ENCODE results near the gene ZNF580.

The ZNF580 gene

DNA sequence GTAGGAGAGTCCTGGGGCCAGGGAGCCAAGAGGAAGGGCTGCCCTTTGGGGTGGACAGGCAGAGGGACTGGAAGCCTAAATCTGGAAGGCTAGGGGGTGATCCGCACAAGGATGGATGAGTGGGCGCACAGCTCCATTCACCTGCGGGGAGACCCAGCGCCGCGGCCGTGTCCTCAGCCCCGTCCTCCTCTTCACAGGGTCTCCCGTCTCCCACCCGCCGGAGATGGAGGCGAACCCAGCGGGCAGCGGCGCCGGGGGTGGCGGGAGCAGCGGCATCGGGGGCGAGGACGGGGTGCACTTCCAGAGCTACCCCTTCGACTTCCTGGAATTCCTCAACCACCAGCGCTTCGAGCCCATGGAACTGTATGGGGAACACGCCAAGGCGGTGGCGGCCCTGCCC, 27.4 kb upstream of the ZNF580 start:
- POLR2A ChIA-PET, result no interaction called here
- TF ChIP-seq, protein P1, sequence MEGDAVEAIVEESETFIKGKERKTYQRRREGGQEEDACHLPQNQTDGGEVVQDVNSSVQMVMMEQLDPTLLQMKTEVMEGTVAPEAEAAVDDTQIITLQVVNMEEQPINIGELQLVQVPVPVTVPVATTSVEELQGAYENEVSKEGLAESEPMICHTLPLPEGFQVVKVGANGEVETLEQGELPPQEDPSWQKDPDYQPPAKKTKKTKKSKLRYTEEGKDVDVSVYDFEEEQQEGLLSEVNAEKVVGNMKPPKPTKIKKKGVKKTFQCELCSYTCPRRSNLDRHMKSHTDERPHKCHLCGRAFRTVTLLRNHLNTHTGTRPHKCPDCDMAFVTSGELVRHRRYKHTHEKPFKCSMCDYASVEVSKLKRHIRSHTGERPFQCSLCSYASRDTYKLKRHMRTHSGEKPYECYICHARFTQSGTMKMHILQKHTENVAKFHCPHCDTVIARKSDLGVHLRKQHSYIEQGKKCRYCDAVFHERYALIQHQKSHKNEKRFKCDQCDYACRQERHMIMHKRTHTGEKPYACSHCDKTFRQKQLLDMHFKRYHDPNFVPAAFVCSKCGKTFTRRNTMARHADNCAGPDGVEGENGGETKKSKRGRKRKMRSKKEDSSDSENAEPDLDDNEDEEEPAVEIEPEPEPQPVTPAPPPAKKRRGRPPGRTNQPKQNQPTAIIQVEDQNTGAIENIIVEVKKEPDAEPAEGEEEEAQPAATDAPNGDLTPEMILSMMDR (IDR thresholded peaks at IDR 0.05; ENCODE audit: control extremely low read depth, extremely low read depth, low read depth, missing control alignments), result no peak
- no peak for DNase-seq (ENCODE audit: extremely low spot score)
- CTCF ChIA-PET, result no interaction called here

- DNase-seq (ENCODE audit: extremely low spot score), result no peak
- ChIA-PET CTCF (no interaction called here), POLR2A (no interaction called here)
Measured at GRCh38 chr19:55613930-55614710, 26.7 kb upstream of the ZNF580 start.

GRCh38 chr19:55614711-55615542, 25.9 kb upstream of the ZNF580 start:
- POLR2A ChIA-PET, result interaction anchor here (1.4 kb wide), 1 partner anchor 9 kb away, joined by 3 read pairs; the partner anchor contains the start of gene ZNF865
- TF ChIP-seq, protein P1 (IDR thresholded peaks at IDR 0.05; ENCODE audit: control extremely low read depth, extremely low read depth, low read depth, missing control alignments), result no peak
- CTCF ChIA-PET, result interaction anchor here (1.4 kb wide), 1 partner anchor 18 kb away, joined by 4 read pairs; no protein-coding TSS in a partner anchor
- DNase-seq (ENCODE audit: extremely low spot score), result no peak

More at GRCh38 chr19:55613930-55614710, 26.7 kb upstream of the ZNF580 start:
- TF ChIP-seq, protein P1 (IDR thresholded peaks at IDR 0.05; ENCODE audit: control extremely low read depth, extremely low read depth, low read depth, missing control alignments), result no peak

- ChIA-PET CTCF (interaction anchor here (1.4 kb wide), 1 partner anchor 17 kb away, joined by 4 read pairs; no protein-coding TSS in a partner anchor), POLR2A (interaction anchor here (1.4 kb wide), 1 partner anchor 10 kb away, joined by 3 read pairs; the partner anchor contains the start of gene ZNF865)
- DNase-seq (ENCODE audit: extremely low spot score), result no peak
- TF ChIP-seq, protein P1 (IDR thresholded peaks at IDR 0.05; ENCODE audit: control extremely low read depth, extremely low read depth, low read depth, missing control alignments), result no peak
Measured at GRCh38 chr19:55615543-55616394, 25.0 kb upstream of the ZNF580 start.

DNA sequence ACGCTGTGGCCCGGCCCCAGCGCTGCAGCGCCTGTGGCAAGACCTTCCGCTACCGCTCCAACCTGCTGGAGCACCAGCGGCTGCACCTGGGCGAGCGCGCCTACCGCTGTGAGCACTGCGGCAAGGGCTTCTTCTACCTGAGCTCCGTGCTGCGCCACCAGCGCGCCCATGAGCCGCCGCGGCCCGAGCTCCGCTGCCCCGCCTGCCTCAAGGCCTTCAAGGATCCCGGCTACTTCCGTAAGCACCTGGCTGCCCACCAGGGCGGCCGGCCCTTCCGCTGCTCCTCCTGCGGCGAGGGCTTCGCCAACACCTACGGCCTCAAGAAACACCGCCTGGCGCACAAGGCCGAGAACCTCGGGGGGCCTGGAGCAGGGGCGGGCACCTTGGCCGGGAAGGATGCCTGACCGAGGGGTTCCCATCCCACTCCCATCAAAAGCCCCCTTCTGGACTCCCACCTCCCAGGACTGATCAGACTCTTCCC, 24.4 kb upstream of the ZNF580 start:
- ChIA-PET CTCF (interaction anchor here (4.3 kb wide), 1 partner anchor 10 kb away, joined by 30 read pairs; the partner anchor contains the start of gene ZNF865), POLR2A (no interaction called here)
- TF ChIP-seq, protein P1 (IDR thresholded peaks at IDR 0.05; ENCODE audit: control extremely low read depth, extremely low read depth, low read depth, missing control alignments), result no peak
- no peak for DNase-seq (ENCODE audit: extremely low spot score)
